ENCODE measurements around the gene GBGT1. TPM values are rescaled to one million over a fixed set of nuclear protein-coding genes. Genes with fewer than 3 reads are reported as not detected.
A peak's percentile ranks its signal among the peaks of the same experiment; 100 is the strongest.

Gene GBGT1
- total RNA-seq, 4 donors from 2014 or later, result 0.15 to 10.3 (median 5.6) TPM

DNA sequence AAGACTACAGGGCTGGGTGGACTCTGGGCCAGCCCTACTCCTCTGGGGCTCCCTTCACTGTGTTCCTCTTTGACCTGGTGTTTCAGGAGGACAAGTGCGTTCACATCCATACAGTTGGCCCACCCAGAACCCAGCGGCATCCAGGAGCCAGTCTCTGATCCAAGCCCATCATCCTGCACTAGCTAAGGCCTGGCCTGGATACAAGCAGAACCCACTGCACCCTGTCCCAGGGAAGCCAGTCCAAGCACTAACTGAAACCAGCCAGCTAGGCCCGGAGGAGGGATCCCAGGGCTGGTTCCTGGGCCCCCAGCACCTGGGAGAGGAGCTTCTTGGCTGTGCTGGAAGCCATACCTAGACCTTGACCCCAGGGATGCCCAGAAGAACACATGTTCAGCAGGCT lies 4.1 kb upstream of the GBGT1 start:
- ATAC-seq, result no peak
- in situ Hi-C loops (cut with MboI; ENCODE audit: low sequenced_read_pairs in 4 of 4), result no loop called here

DNA sequence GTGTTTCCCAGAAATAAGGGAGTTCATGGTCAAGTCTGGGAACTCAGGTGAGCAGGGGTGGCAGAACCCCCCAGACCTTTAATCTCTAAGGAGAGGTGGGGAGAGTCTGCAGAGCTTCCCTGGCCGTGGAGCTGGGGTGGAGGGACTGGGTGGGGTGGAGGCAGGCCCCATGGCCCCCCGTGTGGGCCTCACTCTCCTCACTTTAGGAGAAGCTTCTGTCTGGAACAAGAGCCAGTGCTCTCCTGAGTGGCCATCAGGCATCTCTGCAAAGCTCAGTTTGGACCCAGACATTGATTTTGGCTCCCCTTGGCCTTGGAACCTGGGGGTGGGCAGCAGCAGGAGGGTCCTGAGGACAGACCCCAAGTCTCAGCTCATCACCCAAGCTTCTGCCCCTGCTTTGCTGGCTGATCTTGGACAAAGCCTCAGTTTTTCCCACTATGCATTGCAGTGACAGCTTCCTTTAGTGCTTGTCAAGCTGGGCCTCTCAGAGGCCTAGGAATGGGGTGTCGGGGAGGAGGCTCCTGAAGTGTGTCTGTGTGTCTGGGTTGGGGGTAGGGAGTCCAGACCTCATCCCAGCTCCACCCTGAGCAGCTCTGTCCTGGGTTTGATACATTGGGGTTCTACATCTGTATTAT lies 3.5 kb upstream of the GBGT1 start:
- Histone ChIP-seq H3K27me3 (peaks cover 15 to 20% (median 18%) of the 10 kb centered on the region in 3 donors), H3K4me3 (no peak overlapping the region), H3K27ac (no peak overlapping the region), H3K4me1 (peaks cover 0 to 10% of the 10 kb centered on the region in 2 donors), H3K9me3 (no peaks in the 10 kb centered on the region), H3K36me3 (no peaks in the 10 kb centered on the region)
- in situ Hi-C loops (cut with MboI; ENCODE audit: low sequenced_read_pairs in 4 of 4), result no loop called here
- DNase-seq, result no peak
- intact Hi-C loops (cut with DNase I; ENCODE audit: low total_unique reads), result no loop called here
- no peak for ATAC-seq
- TF ChIP-seq POLR2A (IDR thresholded peaks at IDR 0.05), result no peak
- TF ChIP-seq, protein P1, sequence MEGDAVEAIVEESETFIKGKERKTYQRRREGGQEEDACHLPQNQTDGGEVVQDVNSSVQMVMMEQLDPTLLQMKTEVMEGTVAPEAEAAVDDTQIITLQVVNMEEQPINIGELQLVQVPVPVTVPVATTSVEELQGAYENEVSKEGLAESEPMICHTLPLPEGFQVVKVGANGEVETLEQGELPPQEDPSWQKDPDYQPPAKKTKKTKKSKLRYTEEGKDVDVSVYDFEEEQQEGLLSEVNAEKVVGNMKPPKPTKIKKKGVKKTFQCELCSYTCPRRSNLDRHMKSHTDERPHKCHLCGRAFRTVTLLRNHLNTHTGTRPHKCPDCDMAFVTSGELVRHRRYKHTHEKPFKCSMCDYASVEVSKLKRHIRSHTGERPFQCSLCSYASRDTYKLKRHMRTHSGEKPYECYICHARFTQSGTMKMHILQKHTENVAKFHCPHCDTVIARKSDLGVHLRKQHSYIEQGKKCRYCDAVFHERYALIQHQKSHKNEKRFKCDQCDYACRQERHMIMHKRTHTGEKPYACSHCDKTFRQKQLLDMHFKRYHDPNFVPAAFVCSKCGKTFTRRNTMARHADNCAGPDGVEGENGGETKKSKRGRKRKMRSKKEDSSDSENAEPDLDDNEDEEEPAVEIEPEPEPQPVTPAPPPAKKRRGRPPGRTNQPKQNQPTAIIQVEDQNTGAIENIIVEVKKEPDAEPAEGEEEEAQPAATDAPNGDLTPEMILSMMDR (IDR thresholded peaks at IDR 0.05 in 4 of 5, conservative IDR thresholded peaks at IDR 0.05 in 1 of 5), result no peak

More for the DNA sequence above, 4.1 kb upstream of the GBGT1 start:
- Histone ChIP-seq H3K27me3 (peaks cover 15 to 18% (median 16%) of the 10 kb centered on the region in 3 donors), H3K27ac (no peak overlapping the region), H3K4me3 (no peak overlapping the region), H3K9me3 (no peaks in the 10 kb centered on the region), H3K4me1 (peaks cover 0 to 10% of the 10 kb centered on the region in 2 donors), H3K36me3 (no peaks in the 10 kb centered on the region)
- TF ChIP-seq POLR2A (IDR thresholded peaks at IDR 0.05), result no peak
- TF ChIP-seq, protein P1 (IDR thresholded peaks at IDR 0.05 in 4 of 5, conservative IDR thresholded peaks at IDR 0.05 in 1 of 5), result no peak
- no peak for DNase-seq
- intact Hi-C loops (cut with DNase I; ENCODE audit: low total_unique reads), result no loop called here

DNA sequence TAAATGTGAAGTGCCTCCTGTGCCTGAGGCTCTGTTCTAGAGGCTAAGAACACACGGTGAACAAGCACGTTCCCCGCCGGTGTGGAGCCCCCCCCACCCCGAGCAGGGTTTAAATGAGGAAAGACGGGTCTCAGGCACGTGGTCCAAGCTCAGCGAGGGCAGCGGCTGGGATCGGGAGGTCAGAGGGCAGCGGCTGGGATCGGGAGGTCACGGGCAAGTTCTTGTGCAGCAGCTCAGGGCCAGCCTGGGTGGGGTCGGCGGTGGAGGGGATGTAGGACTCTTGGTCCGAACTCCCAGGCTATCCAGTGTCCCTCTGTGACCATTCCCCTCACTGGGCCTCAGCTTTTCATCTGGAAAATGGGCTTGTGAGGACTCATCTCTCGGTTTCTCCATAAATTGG lies 2.7 kb upstream of the GBGT1 start:
- no peak for TF ChIP-seq POLR2A (IDR thresholded peaks at IDR 0.05)
- TF ChIP-seq, protein P1 (IDR thresholded peaks at IDR 0.05 in 4 of 5, conservative IDR thresholded peaks at IDR 0.05 in 1 of 5), result no peak
- Histone ChIP-seq H3K9me3 (no peaks in the 10 kb centered on the region), H3K27me3 (peaks cover 15 to 18% (median 18%) of the 10 kb centered on the region in 3 donors), H3K4me3 (no peak overlapping the region), H3K36me3 (no peaks in the 10 kb centered on the region), H3K4me1 (peaks cover 0 to 10% of the 10 kb centered on the region in 2 donors), H3K27ac (no peak overlapping the region)
- DNase-seq (no peak), ATAC-seq (no peak)
- intact Hi-C loops (cut with DNase I; ENCODE audit: low total_unique reads), result no loop called here
- in situ Hi-C loops (cut with MboI; ENCODE audit: low sequenced_read_pairs in 4 of 4), result no loop called here

DNA sequence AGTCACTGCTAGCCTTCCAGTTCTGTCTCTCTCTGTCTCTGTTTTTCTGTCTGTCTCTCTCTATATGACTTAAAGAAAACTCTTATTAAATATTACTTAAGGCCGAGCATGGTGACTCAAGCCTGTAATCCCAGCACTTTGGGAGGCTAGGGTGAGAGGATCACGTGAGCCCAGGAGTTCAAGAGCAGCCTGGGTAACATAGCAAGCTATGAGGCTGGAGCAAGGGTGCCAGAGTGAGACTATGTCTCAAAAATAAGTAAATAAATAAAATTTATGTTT lies 1.7 kb upstream of the GBGT1 start:
- Histone ChIP-seq H3K27me3 (peaks cover 15 to 18% (median 18%) of the 10 kb centered on the region in 3 donors), H3K27ac (no peak overlapping the region), H3K4me3 (no peak overlapping the region), H3K36me3 (no peaks in the 10 kb centered on the region), H3K9me3 (no peaks in the 10 kb centered on the region), H3K4me1 (peaks cover 0 to 12% of the 10 kb centered on the region in 2 donors)
- in situ Hi-C loops (cut with MboI; ENCODE audit: low sequenced_read_pairs in 4 of 4) (no loop called here), intact Hi-C loops (cut with DNase I; ENCODE audit: low total_unique reads) (no loop called here)
- ATAC-seq, result no peak
- DNase-seq, result no peak
- TF ChIP-seq, protein P1 (IDR thresholded peaks at IDR 0.05 in 4 of 5, conservative IDR thresholded peaks at IDR 0.05 in 1 of 5), result no peak
- no peak for TF ChIP-seq POLR2A (IDR thresholded peaks at IDR 0.05)

DNA sequence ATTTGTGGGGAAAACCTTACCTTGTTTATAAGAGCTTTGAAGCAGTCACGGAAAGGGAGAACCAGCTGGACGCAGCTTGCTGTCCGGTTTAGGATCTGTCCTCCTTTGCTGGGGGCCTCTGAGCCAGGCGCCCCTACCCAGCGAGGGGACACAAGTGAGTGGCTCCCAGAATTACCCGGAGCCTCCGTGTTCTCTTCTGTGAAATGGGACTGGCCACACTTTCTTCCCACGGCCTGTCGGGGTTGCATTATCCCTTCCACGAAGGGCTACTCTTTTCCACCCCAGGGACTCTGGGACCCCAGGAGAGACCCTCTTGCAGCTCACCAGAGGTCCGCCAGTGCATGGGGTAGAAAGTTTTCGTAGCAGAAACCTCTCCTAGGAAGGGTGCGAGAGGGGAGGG lies 477 bp upstream of the GBGT1 start:
- intact Hi-C loops (cut with DNase I; ENCODE audit: low total_unique reads) (no loop called here), in situ Hi-C loops (cut with MboI; ENCODE audit: low sequenced_read_pairs in 4 of 4) (no loop called here)
- Histone ChIP-seq H3K4me1 (peaks cover 0 to 12% of the 10 kb centered on the region in 2 donors), H3K9me3 (no peaks in the 10 kb centered on the region), H3K27ac (peak overlapping the region; percentile 66 to 75 (median 70)), H3K27me3 (peaks cover 15 to 18% (median 18%) of the 10 kb centered on the region in 3 donors), H3K36me3 (no peaks in the 10 kb centered on the region), H3K4me3 (peak overlapping the region; percentile 53 to 65 (median 60))
- ATAC-seq, result no peak
- no peak for DNase-seq
- TF ChIP-seq, protein P1 (IDR thresholded peaks at IDR 0.05 in 4 of 5, conservative IDR thresholded peaks at IDR 0.05 in 1 of 5), result no peak
- no peak for TF ChIP-seq POLR2A (IDR thresholded peaks at IDR 0.05)

Measured in gastrocnemius medialis (tissue), 4 donors.